Measurements from ENCODE around the gene RPS27A.

RPS27A gene

GRCh38 chr2:55229221-55229620, 3.3 kb upstream of the RPS27A start:
- DNase-seq (ENCODE audit: extremely low spot score) = no peak
- TF ChIP-seq CTCF (IDR thresholded peaks at IDR 0.05; ENCODE audit: control extremely low read depth, extremely low read depth, low read depth, missing control alignments) = no peak
- ChIA-PET CTCF (interaction anchor here (1.0 kb wide), 1 partner anchor 10 kb away, joined by 5 read pairs; no protein-coding TSS in a partner anchor), POLR2A (no interaction called here)

GRCh38 chr2:55230551-55230950, 1.9 kb upstream of the RPS27A start:
- POLR2A ChIA-PET = no interaction called here
- TF ChIP-seq CTCF (IDR thresholded peaks at IDR 0.05; ENCODE audit: control extremely low read depth, extremely low read depth, low read depth, missing control alignments) = no peak
- DNase-seq (ENCODE audit: extremely low spot score) = no peak
- CTCF ChIA-PET = interaction anchor here (1.8 kb wide), 1 partner anchor 9 kb away, joined by 3 read pairs; no protein-coding TSS in a partner anchor

- no peak for DNase-seq (ENCODE audit: extremely low spot score)
- CTCF ChIA-PET = interaction anchor here (1.8 kb wide), 1 partner anchor 8 kb away, joined by 3 read pairs; no protein-coding TSS in a partner anchor
- POLR2A ChIA-PET = no interaction called here
- TF ChIP-seq CTCF (IDR thresholded peaks at IDR 0.05; ENCODE audit: control extremely low read depth, extremely low read depth, low read depth, missing control alignments) = no peak
Measured at GRCh38 chr2:55231546-55232083, 873 bp upstream of the RPS27A start.

GRCh38 chr2:55232863-55233657, 572 bp downstream of the RPS27A start:
- POLR2A ChIA-PET = interaction anchor here (1.1 kb wide), 1 partner anchor 10 kb away, joined by 7 read pairs; no protein-coding TSS in a partner anchor
- TF ChIP-seq CTCF (IDR thresholded peaks at IDR 0.05; ENCODE audit: control extremely low read depth, extremely low read depth, low read depth, missing control alignments) = no peak
- peak; percentile 20 for DNase-seq (ENCODE audit: extremely low spot score)
- CTCF ChIA-PET = interaction anchor here (0.6 to 1.0 kb wide), 3 partner anchors 10 to 221 kb away, joined by 3 to 5 read pairs (median 3); no protein-coding TSS in a partner anchor

- POLR2A ChIA-PET = no interaction called here
- no peak for TF ChIP-seq CTCF (IDR thresholded peaks at IDR 0.05; ENCODE audit: control extremely low read depth, extremely low read depth, low read depth, missing control alignments)
- CTCF ChIA-PET = no interaction called here
- no peak for DNase-seq (ENCODE audit: extremely low spot score)
Measured at GRCh38 chr2:55233658-55233940, 1.1 kb downstream of the RPS27A start.

- DNase-seq (ENCODE audit: extremely low spot score) = no peak
- no peak for TF ChIP-seq CTCF (IDR thresholded peaks at IDR 0.05; ENCODE audit: control extremely low read depth, extremely low read depth, low read depth, missing control alignments)
- ChIA-PET CTCF (interaction anchor here (1.1 kb wide), 1 partner anchor 8 kb away, joined by 4 read pairs; no protein-coding TSS in a partner anchor), POLR2A (no interaction called here)
Measured at GRCh38 chr2:55235724-55236538, 3.4 kb downstream of the RPS27A start.

Measured in GM10248 (cell line).